Panc1 (cell line): Measurements from ENCODE around the gene NOS3. TPM values are rescaled to one million over a fixed set of nuclear protein-coding genes. Genes with fewer than 3 reads are reported as not detected.

Source experiments
- ATAC-seq: fragments of 200-7000 bp; cut with Tn5 transposase; 2 replicates; pipeline ENCODE4 v1.9.1; 2020; ENCODE audit warnings: mild to moderate bottlenecking, moderate library complexity
- BruUV-seq: library from RNA; stranded (reverse); fragments of 400-500 nt; replicated peaks from 2 replicates; lab custom pipeline; 2021; lab: Mats Ljungman, UMichigan
- CTCF ChIA-PET: fragments of 300-600 bp; sonication (Branson Sonifier 250); formaldehyde crosslinking; loops from one replicate; lab custom pipeline; 2022; ENCODE audit warnings: antibody characterized with exemption; lab: Charles Lee
- POLR2A ChIA-PET: fragments of 300-600 bp; sonication (Branson Sonifier 250); formaldehyde crosslinking; loops from one replicate; lab custom pipeline; 2022; ENCODE audit warnings: antibody characterized with exemption; lab: Charles Lee
- DNase-seq: peaks from one replicate; pipeline ENCODE4 v3.0.0-alpha.2; 2010; ENCODE audit warnings: low read depth, low spot score
- H3K27ac ChIP-seq: 2 replicates; pipeline ENCODE4 v1.5.1; 2011; ENCODE audit warnings: mild to moderate bottlenecking, low read length, inconsistent platforms
- H3K27me3 ChIP-seq: fragments of 200-500 bp; sonication (Bioruptor generic); 2 replicates; pipeline ENCODE4 v1.6.0; 2014; ENCODE audit warnings: low read length, inconsistent platforms; ENCODE audit not compliant: control insufficient read depth, insufficient read depth
- H3K36me3 ChIP-seq: fragments of 200-500 bp; sonication (Bioruptor generic); 2 replicates; pipeline ENCODE4 v1.5.1; 2014; ENCODE audit warnings: inconsistent platforms, mild to moderate bottlenecking, low read length, moderate library complexity; ENCODE audit not compliant: control insufficient read depth, insufficient read depth
- H3K4me1 ChIP-seq: 2 replicates; pipeline ENCODE4 v1.5.1; 2011; ENCODE audit warnings: inconsistent platforms, mild to moderate bottlenecking, low read length, moderate library complexity; ENCODE audit not compliant: control insufficient read depth, insufficient read depth
- H3K4me3 ChIP-seq, 2 experiments: 2 replicates each; pipeline ENCODE4 v1.5.1; 2011 to 2012; ENCODE audit warnings: low read depth in 2 of 2, low read length in 2 of 2, mild to moderate bottlenecking in 2 of 2, inconsistent platforms in 1 of 2, moderate library complexity in 1 of 2
- H3K9me3 ChIP-seq: fragments of 200-500 bp; sonication (Bioruptor generic); 2 replicates; pipeline ENCODE4 v1.5.1; 2014; ENCODE audit warnings: low read depth, mild to moderate bottlenecking, inconsistent platforms, low read length, moderate library complexity; ENCODE audit not compliant: control insufficient read depth, insufficient read depth
- POLR2AphosphoS5 ChIP-seq: IDR thresholded peaks from 2 replicates; pipeline ENCODE4 v1.6.1; 2012; ENCODE audit warnings: mild to moderate bottlenecking, low read depth, low read length, moderate library complexity
- SIN3A ChIP-seq: IDR thresholded peaks from 2 replicates; pipeline ENCODE4 v1.6.1; 2012; ENCODE audit warnings: low read depth, mild to moderate bottlenecking, low read length, moderate library complexity, borderline replicate concordance; ENCODE audit not compliant: insufficient read depth
- TCF7L2 ChIP-seq: IDR thresholded peaks from 2 replicates; pipeline ENCODE4 v1.6.1; 2011; ENCODE audit warnings: mild to moderate bottlenecking, low read depth, low read length, inconsistent platforms
- in situ Hi-C: cut with HindIII; loops from 2 replicates; pipeline ENCODE4 v1.10.0; 2016; ENCODE audit warnings: low sequenced_read_pairs, low pct_unique_long_range_greater_than_20kb
- intact Hi-C: fragments of 100-400 bp; cut with micrococcal nuclease; formaldehyde crosslinking; loops from one replicate; pipeline ENCODE4 v1.10.0; 2022; ENCODE audit not compliant: unreplicated experiment
- total RNA-seq: library from RNA; stranded (reverse); gene quantifications from one replicate; pipeline ENCODE4 v1.2.1, GENCODE V29; 2021; ENCODE audit not compliant: unreplicated experiment
- TF ChIP-seq, protein P1 (sequence below), 2 experiments: IDR thresholded peaks; 2 replicates each; pipeline ENCODE4 v1.6.1; 2011 to 2012; ENCODE audit warnings: low read depth in 2 of 2, control low read depth in 1 of 2, low read length in 1 of 2, mild to moderate bottlenecking in 1 of 2, moderate library complexity in 1 of 2; ENCODE audit not compliant: insufficient read depth in 1 of 2
- TF ChIP-seq, protein P2 (sequence below): fragments of 450-650 bp; IDR thresholded peaks from 2 replicates; pipeline ENCODE4 v1.5.1; 2017; ENCODE audit warnings: mild to moderate bottlenecking

The NOS3 gene
- total RNA-seq, 1 experiment from 2014 or later: 3.1 TPM

DNA sequence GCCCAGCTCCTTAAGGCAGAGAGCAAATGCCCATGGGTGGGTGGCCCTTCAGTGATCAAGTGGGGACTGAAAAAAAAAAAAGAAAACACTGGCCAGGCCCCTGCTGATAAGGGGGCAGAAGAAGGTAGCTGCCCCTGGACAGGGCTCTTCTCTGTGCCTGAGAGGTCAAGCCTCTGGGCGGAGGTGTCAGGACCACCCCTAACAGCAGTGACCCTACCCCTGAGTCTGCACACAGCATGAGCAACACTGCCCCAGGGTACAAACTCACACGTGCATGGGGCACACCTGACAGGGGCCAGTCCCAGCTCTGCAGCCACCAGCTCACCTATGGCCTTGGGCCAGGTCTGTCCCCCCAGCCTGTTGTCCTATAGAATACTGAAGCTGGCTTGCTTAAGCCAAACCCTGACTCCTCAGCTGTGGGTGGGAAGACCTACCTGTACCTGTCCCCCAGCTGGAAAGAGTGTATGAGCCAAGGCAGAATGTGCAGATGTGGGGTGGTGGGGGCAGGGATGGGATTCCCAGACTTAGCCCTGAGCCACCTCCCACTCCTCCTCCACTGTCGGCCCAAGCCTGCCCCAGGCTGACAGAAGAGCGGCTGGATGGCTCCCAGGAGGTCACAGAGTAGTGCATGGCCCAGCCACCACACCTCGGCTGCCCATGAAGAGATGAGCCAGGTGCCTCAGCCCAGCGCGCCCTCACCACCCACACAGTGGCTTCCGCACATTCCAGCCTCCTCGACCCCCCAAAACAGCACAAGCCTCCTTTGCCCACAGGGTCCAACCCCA lies 36.4 kb upstream of the NOS3 start:
- H3K27ac ChIP-seq: no peak overlapping the region
- DNase-seq (no peak), ATAC-seq (no peak)
- no peak overlapping the region; a peak in 1 of 4 replicates for H3K4me3 ChIP-seq
- POLR2A ChIA-PET: no interaction called here
- TF ChIP-seq SIN3A (no peak), TCF7L2 (no peak), POLR2AphosphoS5 (no peak)
- TF ChIP-seq, protein P1, sequence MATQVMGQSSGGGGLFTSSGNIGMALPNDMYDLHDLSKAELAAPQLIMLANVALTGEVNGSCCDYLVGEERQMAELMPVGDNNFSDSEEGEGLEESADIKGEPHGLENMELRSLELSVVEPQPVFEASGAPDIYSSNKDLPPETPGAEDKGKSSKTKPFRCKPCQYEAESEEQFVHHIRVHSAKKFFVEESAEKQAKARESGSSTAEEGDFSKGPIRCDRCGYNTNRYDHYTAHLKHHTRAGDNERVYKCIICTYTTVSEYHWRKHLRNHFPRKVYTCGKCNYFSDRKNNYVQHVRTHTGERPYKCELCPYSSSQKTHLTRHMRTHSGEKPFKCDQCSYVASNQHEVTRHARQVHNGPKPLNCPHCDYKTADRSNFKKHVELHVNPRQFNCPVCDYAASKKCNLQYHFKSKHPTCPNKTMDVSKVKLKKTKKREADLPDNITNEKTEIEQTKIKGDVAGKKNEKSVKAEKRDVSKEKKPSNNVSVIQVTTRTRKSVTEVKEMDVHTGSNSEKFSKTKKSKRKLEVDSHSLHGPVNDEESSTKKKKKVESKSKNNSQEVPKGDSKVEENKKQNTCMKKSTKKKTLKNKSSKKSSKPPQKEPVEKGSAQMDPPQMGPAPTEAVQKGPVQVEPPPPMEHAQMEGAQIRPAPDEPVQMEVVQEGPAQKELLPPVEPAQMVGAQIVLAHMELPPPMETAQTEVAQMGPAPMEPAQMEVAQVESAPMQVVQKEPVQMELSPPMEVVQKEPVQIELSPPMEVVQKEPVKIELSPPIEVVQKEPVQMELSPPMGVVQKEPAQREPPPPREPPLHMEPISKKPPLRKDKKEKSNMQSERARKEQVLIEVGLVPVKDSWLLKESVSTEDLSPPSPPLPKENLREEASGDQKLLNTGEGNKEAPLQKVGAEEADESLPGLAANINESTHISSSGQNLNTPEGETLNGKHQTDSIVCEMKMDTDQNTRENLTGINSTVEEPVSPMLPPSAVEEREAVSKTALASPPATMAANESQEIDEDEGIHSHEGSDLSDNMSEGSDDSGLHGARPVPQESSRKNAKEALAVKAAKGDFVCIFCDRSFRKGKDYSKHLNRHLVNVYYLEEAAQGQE (IDR thresholded peaks at IDR 0.05; ENCODE audit: insufficient read depth in 1 of 2, low read depth in 2 of 2, low read length in 1 of 2): no peak
- TF ChIP-seq, protein P2, sequence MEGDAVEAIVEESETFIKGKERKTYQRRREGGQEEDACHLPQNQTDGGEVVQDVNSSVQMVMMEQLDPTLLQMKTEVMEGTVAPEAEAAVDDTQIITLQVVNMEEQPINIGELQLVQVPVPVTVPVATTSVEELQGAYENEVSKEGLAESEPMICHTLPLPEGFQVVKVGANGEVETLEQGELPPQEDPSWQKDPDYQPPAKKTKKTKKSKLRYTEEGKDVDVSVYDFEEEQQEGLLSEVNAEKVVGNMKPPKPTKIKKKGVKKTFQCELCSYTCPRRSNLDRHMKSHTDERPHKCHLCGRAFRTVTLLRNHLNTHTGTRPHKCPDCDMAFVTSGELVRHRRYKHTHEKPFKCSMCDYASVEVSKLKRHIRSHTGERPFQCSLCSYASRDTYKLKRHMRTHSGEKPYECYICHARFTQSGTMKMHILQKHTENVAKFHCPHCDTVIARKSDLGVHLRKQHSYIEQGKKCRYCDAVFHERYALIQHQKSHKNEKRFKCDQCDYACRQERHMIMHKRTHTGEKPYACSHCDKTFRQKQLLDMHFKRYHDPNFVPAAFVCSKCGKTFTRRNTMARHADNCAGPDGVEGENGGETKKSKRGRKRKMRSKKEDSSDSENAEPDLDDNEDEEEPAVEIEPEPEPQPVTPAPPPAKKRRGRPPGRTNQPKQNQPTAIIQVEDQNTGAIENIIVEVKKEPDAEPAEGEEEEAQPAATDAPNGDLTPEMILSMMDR: no peak
- H3K9me3 ChIP-seq: no peaks in the 10 kb centered on the region
- intact Hi-C loops (no loop called here), in situ Hi-C loops (no loop called here)
- CTCF ChIA-PET: interaction anchor here (1.2 kb wide), 1 partner anchor 8 kb away, joined by 5 read pairs; no protein-coding TSS in a partner anchor
- BruUV-seq: no TSS peak
- H3K27me3 ChIP-seq: no peaks in the 10 kb centered on the region
- no peaks in the 10 kb centered on the region for H3K36me3 ChIP-seq
- no peaks in the 10 kb centered on the region for H3K4me1 ChIP-seq

DNA sequence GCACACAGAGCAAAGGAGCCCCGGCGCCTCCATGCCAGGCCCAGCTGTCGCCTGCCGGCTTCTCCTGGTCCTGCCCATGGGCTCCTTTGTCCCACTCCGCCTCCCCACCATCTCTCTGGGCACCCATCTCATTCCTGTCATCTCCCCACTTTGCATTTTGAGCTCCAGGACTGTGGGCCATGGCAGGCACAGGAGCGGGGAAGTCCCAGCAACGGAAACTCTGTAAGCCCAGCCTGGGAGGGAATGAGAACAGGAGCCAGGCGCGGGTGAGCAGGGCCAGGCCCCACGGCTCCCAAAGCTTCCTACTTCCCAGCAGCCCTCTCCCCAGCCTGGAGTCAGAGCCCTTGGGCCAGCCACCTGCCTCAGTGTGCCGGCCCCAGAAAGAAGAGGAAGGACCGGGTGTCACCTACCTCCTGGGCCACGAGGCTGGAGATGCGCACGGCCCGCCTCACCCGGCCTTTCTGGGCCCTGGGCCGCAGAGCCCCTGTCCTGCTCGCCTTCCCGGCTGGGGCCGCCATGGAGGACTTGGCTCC lies 35.8 kb upstream of the NOS3 start:
- no TSS peak for BruUV-seq
- ChIA-PET CTCF (no interaction called here), POLR2A (no interaction called here)

More for the DNA sequence above, 35.8 kb upstream of the NOS3 start:
- H3K4me3 ChIP-seq: no peak overlapping the region; a peak in 1 of 4 replicates
- no peak for DNase-seq
- intact Hi-C loops: no loop called here
- in situ Hi-C loops: no loop called here
- no peaks in the 10 kb centered on the region for H3K4me1 ChIP-seq
- ATAC-seq: peak; percentile 19; the same call in 1 of the 2 replicates
- no peak overlapping the region for H3K27ac ChIP-seq
- H3K9me3 ChIP-seq: no peaks in the 10 kb centered on the region
- H3K36me3 ChIP-seq: no peaks in the 10 kb centered on the region
- TF ChIP-seq SIN3A (no peak), POLR2AphosphoS5 (no peak)
- H3K27me3 ChIP-seq: no peaks in the 10 kb centered on the region
